ENCODE measurements around the gene TNFSF11.

GRCh38 chr13:42652642-42653415 is 78.9 kb downstream of the TNFSF11 start:
- TF ChIP-seq POLR2A (IDR thresholded peaks at IDR 0.05): no peak
- TF ChIP-seq, protein P1, sequence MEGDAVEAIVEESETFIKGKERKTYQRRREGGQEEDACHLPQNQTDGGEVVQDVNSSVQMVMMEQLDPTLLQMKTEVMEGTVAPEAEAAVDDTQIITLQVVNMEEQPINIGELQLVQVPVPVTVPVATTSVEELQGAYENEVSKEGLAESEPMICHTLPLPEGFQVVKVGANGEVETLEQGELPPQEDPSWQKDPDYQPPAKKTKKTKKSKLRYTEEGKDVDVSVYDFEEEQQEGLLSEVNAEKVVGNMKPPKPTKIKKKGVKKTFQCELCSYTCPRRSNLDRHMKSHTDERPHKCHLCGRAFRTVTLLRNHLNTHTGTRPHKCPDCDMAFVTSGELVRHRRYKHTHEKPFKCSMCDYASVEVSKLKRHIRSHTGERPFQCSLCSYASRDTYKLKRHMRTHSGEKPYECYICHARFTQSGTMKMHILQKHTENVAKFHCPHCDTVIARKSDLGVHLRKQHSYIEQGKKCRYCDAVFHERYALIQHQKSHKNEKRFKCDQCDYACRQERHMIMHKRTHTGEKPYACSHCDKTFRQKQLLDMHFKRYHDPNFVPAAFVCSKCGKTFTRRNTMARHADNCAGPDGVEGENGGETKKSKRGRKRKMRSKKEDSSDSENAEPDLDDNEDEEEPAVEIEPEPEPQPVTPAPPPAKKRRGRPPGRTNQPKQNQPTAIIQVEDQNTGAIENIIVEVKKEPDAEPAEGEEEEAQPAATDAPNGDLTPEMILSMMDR (IDR thresholded peaks at IDR 0.05): no peak
